Measurements from ENCODE around the gene FHOD3. TPM values are rescaled to one million over a fixed set of nuclear protein-coding genes. Genes with fewer than 3 reads are reported as not detected.

Gene FHOD3
- total and polyA plus RNA-seq, 2 donors (not counting 1 experiment from before 2014, with no cell fraction given), result not detected

DNA sequence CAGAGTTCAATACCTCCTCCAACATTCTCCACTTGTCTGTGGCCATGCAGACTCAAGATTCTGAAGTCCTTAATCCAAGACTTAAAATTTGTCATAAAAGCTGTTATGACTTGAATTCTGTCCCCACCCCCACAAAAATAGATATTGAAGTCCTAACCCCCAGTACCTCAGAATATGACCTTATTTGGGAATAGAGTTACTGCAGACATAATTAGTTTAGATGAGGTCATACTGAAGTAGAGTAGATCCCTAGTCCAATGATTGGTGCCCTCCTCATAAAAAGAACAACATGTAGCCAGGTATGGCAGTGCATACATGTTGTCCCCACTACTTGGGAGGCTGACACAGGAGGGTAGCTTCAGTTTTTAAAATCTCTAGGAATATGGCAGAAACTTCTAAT lies 522.1 kb downstream of the FHOD3 start:
- no peak for DNase-seq
- Histone ChIP-seq H3K4me2 (replicated peaks; ENCODE audit: low read depth, low read length, poor library complexity, severe bottlenecking) (no peak overlapping the region), H2AFZ (ENCODE audit: insufficient read depth, low read depth, low read length, poor library complexity, severe bottlenecking) (no peak overlapping the region), H3K4me1 (ENCODE audit: control insufficient read depth in 2 of 2, insufficient read depth in 2 of 2, low read length in 2 of 2) (no peaks in the 10 kb centered on the region), H3K36me3 (replicated peaks in 1 of 2; ENCODE audit: control extremely low read depth in 1 of 2, control insufficient read depth in 1 of 2, extremely low read depth in 1 of 2, insufficient read depth in 2 of 2, low read length in 1 of 2) (peaks cover 1 to 26% of the 10 kb centered on the region in 2 experiments), H3K27ac (ENCODE audit: low read length in 2 of 2) (no peak overlapping the region), H3K9ac (ENCODE audit: low read length) (no peak overlapping the region), H3K9me3 (ENCODE audit: control extremely low read depth in 1 of 3, control insufficient read depth in 2 of 3, insufficient read depth in 1 of 3, low read length in 2 of 3) (no peaks in the 10 kb centered on the region), H3K27me3 (replicated peaks in 1 of 4; ENCODE audit: control extremely low read depth in 1 of 4, control insufficient read depth in 3 of 4, insufficient read depth in 4 of 4, low read length in 3 of 4) (no peaks in the 10 kb centered on the region), H3K79me2 (ENCODE audit: control insufficient read depth, insufficient read depth, low read length) (peaks cover 15% of the 10 kb centered on the region), H4K20me1 (ENCODE audit: control insufficient read depth, insufficient read depth, low read length, poor library complexity, severe bottlenecking) (no peaks in the 10 kb centered on the region), H3K4me3 (ENCODE audit: control extremely low read depth in 1 of 5, extremely low read depth in 1 of 5, insufficient read depth in 1 of 5, low read depth in 2 of 5, low read length in 4 of 5) (no peak overlapping the region)
- Mint-ChIP-seq H3K4me1 (no peaks in the 10 kb centered on the region), H3K27ac (no peak overlapping the region), H3K9me3 (ENCODE audit: insufficient read depth) (no peaks in the 10 kb centered on the region), H3K27me3 (no peaks in the 10 kb centered on the region), H3K4me3 (no peak overlapping the region)
- no peak for ATAC-seq (ENCODE audit: low read depth)
- ChIA-PET POLR2A (no interaction called here), CTCF (interaction anchor here (1.1 kb wide), 2 partner anchors 9 to 12 kb away, joined by 3 to 4 read pairs; no protein-coding TSS in a partner anchor)
- TF ChIP-seq, protein P1, sequence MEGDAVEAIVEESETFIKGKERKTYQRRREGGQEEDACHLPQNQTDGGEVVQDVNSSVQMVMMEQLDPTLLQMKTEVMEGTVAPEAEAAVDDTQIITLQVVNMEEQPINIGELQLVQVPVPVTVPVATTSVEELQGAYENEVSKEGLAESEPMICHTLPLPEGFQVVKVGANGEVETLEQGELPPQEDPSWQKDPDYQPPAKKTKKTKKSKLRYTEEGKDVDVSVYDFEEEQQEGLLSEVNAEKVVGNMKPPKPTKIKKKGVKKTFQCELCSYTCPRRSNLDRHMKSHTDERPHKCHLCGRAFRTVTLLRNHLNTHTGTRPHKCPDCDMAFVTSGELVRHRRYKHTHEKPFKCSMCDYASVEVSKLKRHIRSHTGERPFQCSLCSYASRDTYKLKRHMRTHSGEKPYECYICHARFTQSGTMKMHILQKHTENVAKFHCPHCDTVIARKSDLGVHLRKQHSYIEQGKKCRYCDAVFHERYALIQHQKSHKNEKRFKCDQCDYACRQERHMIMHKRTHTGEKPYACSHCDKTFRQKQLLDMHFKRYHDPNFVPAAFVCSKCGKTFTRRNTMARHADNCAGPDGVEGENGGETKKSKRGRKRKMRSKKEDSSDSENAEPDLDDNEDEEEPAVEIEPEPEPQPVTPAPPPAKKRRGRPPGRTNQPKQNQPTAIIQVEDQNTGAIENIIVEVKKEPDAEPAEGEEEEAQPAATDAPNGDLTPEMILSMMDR (IDR thresholded peaks at IDR 0.05), result no peak
- no peak for TF ChIP-seq EZH2 (IDR thresholded peaks at IDR 0.05; ENCODE audit: borderline replicate concordance, insufficient read depth, low read depth, low read length, poor library complexity, severe bottlenecking)
- intact Hi-C loops (cut with micrococcal nuclease), result loop anchor here (10.0 kb wide), 1 partner anchor 1325 kb away; the partner anchor contains the start of gene INO80C

DNA sequence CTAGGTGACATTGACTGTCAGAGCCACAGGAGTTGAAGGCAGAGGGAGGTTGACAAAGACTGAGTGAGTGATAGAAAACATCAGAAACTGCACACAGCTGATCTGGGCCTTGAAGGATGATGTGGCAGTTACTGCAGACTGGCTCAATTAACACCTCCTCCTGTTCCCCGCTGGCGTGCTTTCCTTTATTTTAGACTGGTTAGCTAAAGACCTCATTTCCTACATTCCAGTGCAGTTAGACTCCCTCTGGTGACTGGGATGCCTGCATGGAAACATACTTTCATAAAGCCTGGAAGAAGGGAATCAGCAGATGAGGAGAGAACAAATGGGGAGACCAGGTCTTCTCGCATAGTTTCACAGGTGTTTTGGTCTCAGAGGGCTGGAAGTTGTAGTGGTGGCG lies 524.2 kb downstream of the FHOD3 start:
- Histone ChIP-seq H3K4me3 (ENCODE audit: control extremely low read depth in 1 of 5, extremely low read depth in 1 of 5, insufficient read depth in 1 of 5, low read depth in 2 of 5, low read length in 4 of 5) (no peak overlapping the region), H4K20me1 (ENCODE audit: control insufficient read depth, insufficient read depth, low read length, poor library complexity, severe bottlenecking) (no peaks in the 10 kb centered on the region), H3K4me1 (ENCODE audit: control insufficient read depth in 2 of 2, insufficient read depth in 2 of 2, low read length in 2 of 2) (no peaks in the 10 kb centered on the region), H2AFZ (ENCODE audit: insufficient read depth, low read depth, low read length, poor library complexity, severe bottlenecking) (no peak overlapping the region), H3K79me2 (ENCODE audit: control insufficient read depth, insufficient read depth, low read length) (peaks cover 30% of the 10 kb centered on the region), H3K4me2 (replicated peaks; ENCODE audit: low read depth, low read length, poor library complexity, severe bottlenecking) (no peak overlapping the region), H3K27ac (ENCODE audit: low read length in 2 of 2) (no peak overlapping the region), H3K9ac (ENCODE audit: low read length) (no peak overlapping the region), H3K9me3 (ENCODE audit: control extremely low read depth in 1 of 3, control insufficient read depth in 2 of 3, insufficient read depth in 1 of 3, low read length in 2 of 3) (no peaks in the 10 kb centered on the region), H3K36me3 (replicated peaks in 1 of 2; ENCODE audit: control extremely low read depth in 1 of 2, control insufficient read depth in 1 of 2, extremely low read depth in 1 of 2, insufficient read depth in 2 of 2, low read length in 1 of 2) (peaks cover 1 to 22% of the 10 kb centered on the region in 2 experiments), H3K27me3 (replicated peaks in 1 of 4; ENCODE audit: control extremely low read depth in 1 of 4, control insufficient read depth in 3 of 4, insufficient read depth in 4 of 4, low read length in 3 of 4) (no peaks in the 10 kb centered on the region)
- Mint-ChIP-seq H3K4me3 (no peak overlapping the region), H3K4me1 (no peaks in the 10 kb centered on the region), H3K27me3 (no peaks in the 10 kb centered on the region), H3K27ac (no peak overlapping the region), H3K9me3 (ENCODE audit: insufficient read depth) (no peaks in the 10 kb centered on the region)
- DNase-seq (no peak), ATAC-seq (ENCODE audit: low read depth) (no peak)
- intact Hi-C loops (cut with micrococcal nuclease), result loop anchor here (10.0 kb wide), 1 partner anchor 1327 kb away; the partner anchor contains the start of gene INO80C
- CTCF ChIA-PET, result interaction anchor here (2.3 kb wide), 1 partner anchor 11 kb away, joined by 11 read pairs; no protein-coding TSS in a partner anchor
- no peak for TF ChIP-seq EZH2 (IDR thresholded peaks at IDR 0.05; ENCODE audit: borderline replicate concordance, insufficient read depth, low read depth, low read length, poor library complexity, severe bottlenecking)
- TF ChIP-seq, protein P1 (IDR thresholded peaks at IDR 0.05), result no peak
- WGBS (ENCODE audit: insufficient coverage), result 100% methylated on average over 3 of the region's 4 CpGs
- POLR2A ChIA-PET, result no interaction called here

Data from B cell (primary cell).